Nephron (organoid): ENCODE measurements around the gene DHX29.
"Not testable (repeated sequence)": the region's sequence is repeated elsewhere in the genome, so short reads cannot be mapped to it uniquely, and the experiment has no call there.

ENCODE experiments used
- H3K27ac Mint-ChIP-seq, 3 experiments: 2 replicates each; pipeline ENCODE4 v1.8.0; 2020; ENCODE audit warnings: mixed read lengths in 3 of 3, mild to moderate bottlenecking in 2 of 3, moderate library complexity in 1 of 3
- H3K27me3 Mint-ChIP-seq: 2 replicates; pipeline ENCODE4 v1.8.0; 2021; ENCODE audit warnings: low read depth, mild to moderate bottlenecking, moderate library complexity, mixed read lengths
- H3K36me3 Mint-ChIP-seq: 2 replicates; pipeline ENCODE4 v1.8.0; 2020; ENCODE audit warnings: low read depth, mixed read lengths
- H3K4me1 Mint-ChIP-seq: 2 replicates; pipeline ENCODE4 v1.8.0; 2020; ENCODE audit warnings: mixed read lengths
- H3K4me3 Mint-ChIP-seq, 3 experiments: 2 replicates each; pipeline ENCODE4 v1.8.0; 2020; ENCODE audit warnings: mild to moderate bottlenecking in 3 of 3, mixed read lengths in 3 of 3, moderate library complexity in 2 of 3
- H3K9me3 Mint-ChIP-seq: 2 replicates; pipeline ENCODE4 v1.8.0; 2020; ENCODE audit warnings: mixed read lengths
- CTCF ChIP-seq, 3 experiments: fragments of 200-600 bp; sonication (generic); IDR thresholded peaks; one replicate each; pipeline ENCODE4 v1.5.0; 2021; ENCODE audit warnings: antibody characterized with exemption in 3 of 3; ENCODE audit not compliant: unreplicated experiment in 3 of 3

The DHX29 gene

GRCh38 chr5:55320571-55320970, 13.1 kb upstream of the DHX29 start:
- Mint-ChIP-seq H3K9me3 (peaks cover 18% of the 10 kb centered on the region), H3K4me3 (no peak overlapping the region), H3K4me1 (no peaks in the 10 kb centered on the region), H3K27me3 (no peaks in the 10 kb centered on the region), H3K36me3 (peaks cover 39% of the 10 kb centered on the region), H3K27ac (no peak overlapping the region)
- TF ChIP-seq CTCF (IDR thresholded peaks at IDR 0.05; ENCODE audit: unreplicated experiment in 3 of 3) = no peak

- Mint-ChIP-seq H3K27me3 (no peaks in the 10 kb centered on the region), H3K9me3 (peaks cover 18% of the 10 kb centered on the region), H3K4me1 (no peaks in the 10 kb centered on the region), H3K4me3 (no peak overlapping the region), H3K36me3 (peaks cover 38% of the 10 kb centered on the region), H3K27ac (no peak overlapping the region)
- TF ChIP-seq CTCF (IDR thresholded peaks at IDR 0.05; ENCODE audit: unreplicated experiment in 3 of 3) = no peak
Observed at GRCh38 chr5:55319491-55319890, 12.0 kb upstream of the DHX29 start.

GRCh38 chr5:55318237-55318636, 10.7 kb upstream of the DHX29 start:
- H3K4me3 Mint-ChIP-seq, H3K4me1 Mint-ChIP-seq, H3K27me3 Mint-ChIP-seq, H3K27ac Mint-ChIP-seq: not testable (repeated sequence)
- peaks cover 18% of the 10 kb centered on the region for H3K9me3 Mint-ChIP-seq
- H3K36me3 Mint-ChIP-seq = peaks cover 47% of the 10 kb centered on the region

- Mint-ChIP-seq H3K27ac (no peak overlapping the region), H3K4me3 (no peak overlapping the region), H3K4me1 (no peaks in the 10 kb centered on the region), H3K9me3 (peaks cover 18% of the 10 kb centered on the region), H3K36me3 (peaks cover 49% of the 10 kb centered on the region), H3K27me3 (no peaks in the 10 kb centered on the region)
- no peak for TF ChIP-seq CTCF (IDR thresholded peaks at IDR 0.05; ENCODE audit: unreplicated experiment in 3 of 3)
Observed at GRCh38 chr5:55316837-55317236, 9.3 kb upstream of the DHX29 start.

- TF ChIP-seq CTCF (IDR thresholded peaks at IDR 0.05; ENCODE audit: unreplicated experiment in 3 of 3) = no peak
- Mint-ChIP-seq H3K36me3 (peaks cover 53% of the 10 kb centered on the region), H3K9me3 (peaks cover 18% of the 10 kb centered on the region), H3K27me3 (no peaks in the 10 kb centered on the region), H3K27ac (no peak overlapping the region), H3K4me1 (peaks cover 2% of the 10 kb centered on the region), H3K4me3 (no peak overlapping the region)
Observed at GRCh38 chr5:55316289-55316688, 8.8 kb upstream of the DHX29 start.

- no peak overlapping the region for H3K27ac Mint-ChIP-seq
- H3K9me3 Mint-ChIP-seq = peaks cover 18% of the 10 kb centered on the region
- peaks cover 5% of the 10 kb centered on the region for H3K4me1 Mint-ChIP-seq
- no peaks in the 10 kb centered on the region for H3K27me3 Mint-ChIP-seq
- no peak for TF ChIP-seq CTCF (IDR thresholded peaks at IDR 0.05; ENCODE audit: unreplicated experiment in 3 of 3)
- H3K36me3 Mint-ChIP-seq = peaks cover 57% of the 10 kb centered on the region
- no peak overlapping the region for H3K4me3 Mint-ChIP-seq
Observed at GRCh38 chr5:55313870-55314617, 6.5 kb upstream of the DHX29 start.
